GM12891 (cell line): ENCODE data around the gene CHI3L1.

Experiments
- POLR2A ChIP-seq: IDR thresholded peaks from 2 replicates; pipeline ENCODE4 v1.6.1; 2011; ENCODE audit warnings: low read depth, low read length, control low read depth
- POLR2AphosphoS5 ChIP-seq: IDR thresholded peaks from 2 replicates; pipeline ENCODE4 v1.6.1; 2011; ENCODE audit warnings: low read depth, low read length, control low read depth
- SPI1 ChIP-seq: IDR thresholded peaks from 2 replicates; pipeline ENCODE4 v1.6.1; 2011; ENCODE audit warnings: low read depth, low read length, control low read depth

DNA sequence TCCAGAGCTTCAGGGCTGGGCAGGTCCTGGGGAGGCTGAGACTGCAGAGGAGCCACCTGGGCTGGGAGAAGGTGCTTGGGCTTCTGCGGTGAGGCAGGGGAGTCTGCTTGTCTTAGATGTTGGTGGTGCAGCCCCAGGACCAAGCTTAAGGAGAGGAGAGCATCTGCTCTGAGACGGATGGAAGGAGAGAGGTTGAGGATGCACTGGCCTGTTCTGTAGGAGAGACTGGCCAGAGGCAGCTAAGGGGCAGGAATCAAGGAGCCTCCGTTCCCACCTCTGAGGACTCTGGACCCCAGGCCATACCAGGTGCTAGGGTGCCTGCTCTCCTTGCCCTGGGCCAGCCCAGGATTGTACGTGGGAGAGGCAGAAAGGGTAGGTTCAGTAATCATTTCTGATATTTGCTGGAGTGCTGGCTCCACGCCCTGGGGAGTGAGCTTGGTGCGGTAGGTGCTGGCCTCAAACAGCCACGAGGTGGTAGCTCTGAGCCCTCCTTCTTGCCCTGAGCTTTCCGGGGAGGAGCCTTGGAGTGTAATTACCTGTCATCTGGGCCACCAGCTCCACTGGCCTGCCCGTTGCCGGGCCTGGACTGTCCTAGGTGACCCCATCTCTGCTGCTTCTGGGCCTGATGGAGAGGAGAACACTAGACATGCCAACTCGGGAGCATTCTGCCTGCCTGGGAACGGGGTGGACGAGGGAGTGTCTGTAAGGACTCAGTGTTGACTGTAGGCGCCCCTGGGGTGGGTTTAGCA, 20.1 kb downstream of the CHI3L1 start:
- TF ChIP-seq POLR2AphosphoS5 (no peak), SPI1 (no peak), POLR2A (no peak)
